NOMO-1 (cell line): ENCODE data around the gene NPW.
A peak's percentile ranks its signal among the peaks of the same experiment; 100 is the strongest.
"Not testable (repeated sequence)": the region's sequence is repeated elsewhere in the genome, so short reads cannot be mapped to it uniquely, and the experiment has no call there.

Experiments
- DNase-seq, 2 experiments: peaks; one replicate each; lab custom pipeline; 2025; ENCODE audit not compliant: unreplicated experiment in 2 of 2; lab: John Stamatoyannopoulos, UW

Gene NPW

GRCh38 chr16:2001456-2002355 is 17.9 kb upstream of the NPW start:
- DNase-seq: no peak

GRCh38 chr16:2002406-2003230 is 17.0 kb upstream of the NPW start:
- DNase-seq: no peak

- no peak for DNase-seq
Observed at GRCh38 chr16:2003231-2003826, 16.3 kb upstream of the NPW start.

- peak; percentile 77 to 83 for DNase-seq
Observed at GRCh38 chr16:2003827-2004641, 15.6 kb upstream of the NPW start.

- no peak for DNase-seq
Observed at GRCh38 chr16:2004795-2005517, 14.6 kb upstream of the NPW start.

- no peak for DNase-seq
Observed at GRCh38 chr16:2005646-2006045, 13.9 kb upstream of the NPW start.

GRCh38 chr16:2006317-2006716 is 13.3 kb upstream of the NPW start:
- no peak for DNase-seq

GRCh38 chr16:2007081-2007836 is 12.3 kb upstream of the NPW start:
- DNase-seq: no peak

- DNase-seq: peak; percentile 16 to 27
Observed at GRCh38 chr16:2008009-2008526, 11.5 kb upstream of the NPW start.

GRCh38 chr16:2008631-2009163 is 10.9 kb upstream of the NPW start:
- DNase-seq: peak; percentile 24 to 41

- DNase-seq: no peak
Observed at GRCh38 chr16:2009164-2009711, 10.3 kb upstream of the NPW start.

GRCh38 chr16:2009791-2010510 is 9.6 kb upstream of the NPW start, which contains the start of gene ZNF598:
Gene ZNF598 (minus strand): TSS chr16:2009821.
- peak; percentile 65 to 80 for DNase-seq

- DNase-seq: not testable (repeated sequence)
Observed at GRCh38 chr16:2011726-2012125, 7.9 kb upstream of the NPW start.

- no peak for DNase-seq
Observed at GRCh38 chr16:2013527-2013926, 6.1 kb upstream of the NPW start.

GRCh38 chr16:2015117-2015946 is 4.3 kb upstream of the NPW start:
- DNase-seq: peak; percentile 93

- DNase-seq: no peak
Observed at GRCh38 chr16:2015947-2016208, 3.7 kb upstream of the NPW start.

- DNase-seq: no peak
Observed at GRCh38 chr16:2016407-2016922, 3.1 kb upstream of the NPW start.
